NCI-H1092 treated with DMSO at 0.1 percent for 48 hours (cell line): ENCODE data around the gene CCT2.
"Not testable (repeated sequence)": the region's sequence is repeated elsewhere in the genome, so short reads cannot be mapped to it uniquely, and the experiment has no call there.

Experiments
- DNase-seq: peaks from one replicate; lab custom pipeline; 2025; lab: John Stamatoyannopoulos, UW

CCT2 gene

DNA sequence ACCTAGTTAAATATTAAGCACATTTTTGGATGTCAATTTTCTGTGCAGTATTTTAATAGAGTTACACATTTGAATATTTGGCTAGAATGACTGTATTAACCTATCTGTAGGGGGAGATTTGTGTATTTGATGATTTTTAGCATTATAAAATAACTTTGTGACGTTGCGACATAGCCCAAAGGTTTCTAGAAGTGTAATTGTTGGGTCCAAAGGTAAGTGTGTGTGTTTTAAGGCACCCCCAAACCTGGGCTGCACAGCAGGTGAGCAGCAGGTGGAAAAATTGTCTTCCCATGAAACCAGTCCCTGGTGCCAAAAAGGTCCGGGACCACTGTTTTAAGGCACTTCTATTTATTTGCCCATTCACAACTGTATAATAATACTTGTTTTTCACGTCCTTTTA, 3.3 kb downstream of the CCT2 start:
- no peak for DNase-seq

- DNase-seq, result no peak
Measured at GRCh38 chr12:69589082-69589481, 3.8 kb downstream of the CCT2 start.

GRCh38 chr12:69595689-69596088, 10.4 kb downstream of the CCT2 start:
- DNase-seq, result no peak

DNA sequence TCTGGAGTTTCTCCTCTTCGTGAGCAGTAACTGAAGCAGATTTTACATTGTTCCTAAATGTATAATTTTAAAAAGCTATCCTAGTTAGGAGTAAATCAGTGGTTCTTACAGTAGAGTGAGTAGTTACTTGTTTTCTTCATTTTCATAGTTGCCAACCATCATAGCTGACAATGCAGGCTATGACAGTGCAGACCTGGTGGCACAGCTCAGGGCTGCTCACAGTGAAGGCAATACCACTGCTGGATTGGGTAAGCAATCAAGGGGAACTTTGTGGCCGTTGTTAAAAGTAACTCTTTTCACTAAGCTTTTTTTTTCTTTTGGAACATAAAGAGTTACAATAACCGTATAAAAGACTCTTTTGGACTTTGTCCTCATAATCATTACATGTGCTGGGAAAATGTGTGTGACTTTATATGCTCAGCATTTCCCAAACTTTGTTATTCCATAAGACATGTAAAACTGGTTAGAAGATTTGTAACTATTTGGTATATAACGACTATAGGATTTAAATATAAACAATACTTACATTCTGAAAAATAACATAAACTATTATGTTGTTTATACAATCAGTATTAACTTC, 13.0 kb downstream of the CCT2 start:
- DNase-seq, result no peak

DNA sequence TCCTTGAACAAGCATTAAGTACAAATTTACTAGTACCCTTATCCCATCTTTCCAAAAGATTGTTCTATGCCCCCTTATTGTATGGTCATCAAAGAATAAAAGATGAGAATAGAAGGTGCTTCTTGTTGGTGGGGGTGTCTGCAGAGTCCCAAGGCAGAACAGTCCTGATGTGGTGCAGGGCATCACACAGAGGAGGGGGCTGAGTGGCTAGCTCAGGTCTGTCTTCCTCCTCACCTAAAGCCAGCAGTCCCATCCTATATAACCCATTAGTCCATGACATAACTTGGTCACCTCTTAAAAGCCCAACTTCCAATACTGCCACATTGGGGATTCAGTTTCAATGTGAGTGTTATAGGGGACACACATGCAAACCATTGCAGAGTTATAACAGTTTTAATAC, 15.5 kb downstream of the CCT2 start:
- DNase-seq, result no peak

DNA sequence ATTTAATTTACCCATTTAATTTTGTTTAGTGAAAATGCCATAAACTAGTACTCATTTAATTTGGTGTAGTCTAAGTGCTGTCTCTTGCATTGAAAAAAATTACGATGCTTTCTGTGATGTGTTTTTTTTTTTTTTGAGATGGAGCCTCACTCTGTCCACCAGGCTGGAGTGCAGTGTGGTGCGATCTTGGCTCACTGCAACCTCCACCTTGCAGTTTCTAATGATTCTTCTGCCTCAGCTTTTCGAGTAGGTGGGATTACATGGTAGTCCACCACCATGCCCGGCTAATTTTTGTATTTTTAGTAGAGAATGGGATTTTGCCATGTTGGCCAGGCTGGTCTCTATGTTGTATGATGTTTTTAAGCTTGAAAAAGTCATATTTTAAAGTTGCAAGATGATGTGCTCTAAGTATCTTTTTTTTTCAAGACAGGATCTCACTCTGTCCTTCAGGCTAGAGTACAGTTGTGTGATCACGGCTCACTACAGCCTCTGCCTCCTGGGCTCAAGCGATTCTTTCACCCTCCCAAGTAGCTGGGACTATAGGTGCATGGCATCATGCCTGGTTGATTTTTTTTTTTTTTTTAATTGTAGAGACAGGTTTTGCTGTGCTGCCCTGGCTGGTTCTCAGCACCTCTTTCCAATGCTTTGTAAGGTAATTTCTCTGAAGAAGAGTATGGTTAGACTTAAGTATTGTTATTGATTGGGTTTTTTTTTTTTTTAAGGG, 16.9 kb downstream of the CCT2 start:
- DNase-seq, result no peak

DNA sequence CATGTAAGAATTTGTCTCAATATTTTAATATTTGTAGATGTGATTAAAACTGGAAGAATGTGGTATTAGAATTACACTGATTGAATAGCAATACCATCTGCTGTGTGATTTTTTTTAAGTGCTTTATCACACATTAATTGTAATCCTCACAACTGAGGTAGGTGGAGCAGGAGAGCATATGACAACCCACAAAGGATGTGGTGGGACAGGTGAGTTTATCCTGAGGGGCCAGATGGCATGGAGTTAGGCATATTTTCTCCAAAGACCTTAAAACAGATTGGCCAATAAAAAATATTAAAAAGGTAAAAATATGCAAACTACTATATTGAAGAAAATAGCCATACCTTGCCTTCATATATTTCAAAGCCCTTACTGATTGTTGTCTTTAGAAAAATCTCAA, 17.7 kb downstream of the CCT2 start:
- no peak for DNase-seq

- DNase-seq, result not testable (repeated sequence)
Measured at GRCh38 chr12:69603556-69603955, 18.3 kb downstream of the CCT2 start.

DNA sequence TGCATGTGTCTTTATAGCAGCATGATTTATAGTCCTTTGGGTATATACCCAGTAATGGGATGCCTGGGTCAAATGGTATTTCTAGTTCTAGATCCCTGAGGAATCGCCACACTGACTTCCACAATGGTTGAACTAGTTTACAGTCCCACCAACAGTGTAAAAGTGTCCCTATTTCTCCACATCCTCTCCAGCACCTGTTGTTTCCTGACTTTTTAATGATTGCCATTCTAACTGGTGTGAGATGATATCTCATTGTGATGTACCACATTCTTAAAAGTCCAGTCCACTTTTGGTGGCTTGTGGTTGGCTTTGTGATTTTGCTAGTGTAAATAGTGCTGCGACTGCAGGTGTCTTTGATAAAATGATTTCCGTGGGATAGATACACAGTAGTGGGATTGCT, 19.0 kb downstream of the CCT2 start:
- not testable (repeated sequence) for DNase-seq

DNA sequence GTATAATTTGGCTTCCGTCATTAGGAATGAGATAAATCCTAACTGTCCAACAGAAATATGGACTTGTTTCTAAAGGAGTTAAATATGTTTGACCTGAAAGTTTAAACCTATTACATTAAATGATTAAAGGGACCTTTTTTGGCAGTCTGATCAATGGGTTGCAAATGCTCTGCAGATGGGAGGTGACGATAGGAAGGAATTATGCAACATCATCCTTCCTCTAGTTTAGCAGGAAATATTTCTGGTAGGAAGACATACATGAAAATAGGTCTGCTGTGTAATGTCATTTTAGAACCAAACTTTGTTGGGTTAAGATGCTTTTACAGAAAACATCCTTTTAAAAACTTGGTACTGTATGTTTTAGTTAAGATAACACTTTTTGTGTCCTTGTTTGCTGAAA, 22.9 kb downstream of the CCT2 start:
- no peak for DNase-seq

DNA sequence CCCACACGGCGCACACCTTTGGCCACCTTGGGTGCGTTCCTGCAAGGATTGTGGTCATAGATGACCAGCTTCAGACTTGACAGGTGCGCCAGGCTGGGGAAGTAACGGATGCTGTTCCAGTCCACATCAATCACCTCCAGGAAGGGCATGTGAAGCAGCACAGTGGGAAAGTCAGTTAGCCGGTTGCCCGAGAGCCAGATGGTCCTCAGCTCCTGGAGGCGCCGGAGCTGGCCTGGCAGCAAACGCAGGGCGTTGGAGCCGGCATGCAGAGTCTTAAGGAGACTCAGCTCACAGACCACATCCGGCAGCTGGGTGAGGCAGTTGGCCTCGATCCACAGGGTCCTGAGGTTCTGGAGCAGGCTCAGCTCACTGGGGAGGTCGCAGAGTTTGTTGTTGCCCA, 24.9 kb downstream of the CCT2 start:
- DNase-seq, result no peak

- no peak for DNase-seq
Measured at GRCh38 chr12:69610729-69611128, 25.5 kb downstream of the CCT2 start, which contains the start of gene LRRC10. Gene LRRC10 (minus strand): TSS chr12:69610907. CDS start chr12:69610838, 69 bp downstream.

DNA sequence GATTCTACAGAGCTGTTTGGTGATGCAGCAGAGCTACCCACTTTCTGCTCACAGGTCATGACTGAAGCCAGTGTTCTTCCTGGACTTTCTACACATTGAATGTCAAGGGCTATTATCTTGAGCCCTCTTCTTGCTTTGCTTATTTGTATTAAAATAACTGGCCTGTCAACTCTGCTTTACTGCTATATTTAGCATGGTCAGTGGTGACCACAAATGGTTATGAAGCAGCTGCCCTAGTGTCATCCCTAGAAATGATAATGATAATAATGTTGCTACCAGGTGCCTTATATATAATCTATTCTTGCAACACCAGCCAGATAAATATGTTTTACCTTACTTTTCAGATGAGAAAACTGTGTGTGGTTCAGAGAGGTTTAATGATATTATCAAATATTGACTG, 28.1 kb downstream of the CCT2 start:
- no peak for DNase-seq

GRCh38 chr12:69616025-69616424, 30.8 kb downstream of the CCT2 start:
- no peak for DNase-seq

DNA sequence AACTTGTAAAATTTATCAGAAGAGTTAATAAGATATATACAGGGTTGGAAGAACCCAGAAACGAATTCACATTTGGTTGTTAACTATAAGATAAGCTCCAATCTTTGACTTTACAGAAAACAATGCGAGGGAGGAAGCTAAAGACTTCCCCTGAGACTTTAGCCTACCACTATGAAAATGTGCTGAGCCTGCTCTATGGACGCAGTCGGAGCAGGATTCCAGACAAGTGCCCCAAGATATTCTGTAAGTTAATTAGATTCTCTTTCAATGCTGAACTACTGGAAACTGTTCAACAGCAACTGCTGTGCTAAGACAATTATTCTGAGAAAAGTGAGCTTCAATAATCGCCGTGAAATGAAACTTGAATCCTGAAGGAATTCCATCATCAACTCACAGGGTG, 33.8 kb downstream of the CCT2 start:
- no peak for DNase-seq

DNA sequence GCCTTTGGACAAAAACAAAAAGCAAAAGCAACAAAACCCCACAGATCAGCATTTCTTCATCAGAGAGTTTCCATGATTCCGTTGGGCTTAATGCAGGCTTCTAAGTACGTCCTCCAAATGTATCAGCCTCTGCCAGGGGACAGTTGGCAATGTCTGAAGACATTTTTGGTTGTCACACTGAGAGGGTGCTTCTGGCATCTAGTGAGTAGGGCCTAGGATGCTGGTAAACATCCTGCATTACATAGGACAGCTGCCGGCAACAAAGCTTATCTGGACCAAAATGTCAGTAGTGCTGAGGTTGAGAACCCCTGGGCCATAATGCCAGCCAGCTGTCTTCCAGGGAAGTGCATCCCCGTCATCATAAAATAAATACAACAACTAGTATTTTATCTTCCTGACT, 34.8 kb downstream of the CCT2 start:
- no peak for DNase-seq

DNA sequence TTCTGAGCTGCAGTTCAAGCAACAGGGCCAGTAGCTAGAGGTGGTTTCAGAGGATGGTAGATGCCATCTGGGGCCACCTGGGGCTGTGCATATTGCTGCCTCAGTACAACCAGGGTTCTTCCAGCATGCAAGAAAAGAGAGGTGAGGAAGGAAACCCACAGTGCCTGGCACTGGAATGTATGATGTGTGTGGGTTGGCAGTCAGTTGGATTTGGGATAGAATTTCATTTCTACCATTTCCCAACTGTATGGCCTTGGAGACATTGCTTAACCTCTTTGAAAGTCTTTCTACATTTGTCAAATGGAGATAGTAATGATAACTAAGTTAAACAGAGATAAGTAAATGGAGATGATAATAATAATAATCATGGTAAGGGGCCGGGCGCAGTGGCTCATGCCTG, 35.7 kb downstream of the CCT2 start:
- no peak for DNase-seq

DNA sequence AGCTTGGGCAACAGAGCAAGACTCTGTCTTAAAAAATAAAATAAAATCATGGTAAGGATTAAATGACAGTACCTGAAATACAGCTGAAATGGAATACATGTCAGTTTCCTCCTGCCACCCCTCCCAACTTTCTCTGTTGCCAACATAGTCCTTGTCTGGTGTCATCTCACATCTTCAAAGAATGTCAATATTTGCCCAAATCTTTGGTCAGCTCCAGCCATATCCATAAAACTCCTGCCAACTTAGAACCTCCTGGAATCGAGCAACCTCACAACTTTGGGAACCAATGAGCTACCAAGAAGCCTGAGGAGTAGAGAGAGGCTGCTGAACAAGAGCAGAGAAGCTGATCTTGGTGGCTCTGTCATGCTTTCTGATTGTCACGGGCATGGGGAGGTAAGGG, 36.3 kb downstream of the CCT2 start:
- no peak for DNase-seq

GRCh38 chr12:69623970-69624369, 38.7 kb downstream of the CCT2 start:
- peak; percentile 69 for DNase-seq

DNA sequence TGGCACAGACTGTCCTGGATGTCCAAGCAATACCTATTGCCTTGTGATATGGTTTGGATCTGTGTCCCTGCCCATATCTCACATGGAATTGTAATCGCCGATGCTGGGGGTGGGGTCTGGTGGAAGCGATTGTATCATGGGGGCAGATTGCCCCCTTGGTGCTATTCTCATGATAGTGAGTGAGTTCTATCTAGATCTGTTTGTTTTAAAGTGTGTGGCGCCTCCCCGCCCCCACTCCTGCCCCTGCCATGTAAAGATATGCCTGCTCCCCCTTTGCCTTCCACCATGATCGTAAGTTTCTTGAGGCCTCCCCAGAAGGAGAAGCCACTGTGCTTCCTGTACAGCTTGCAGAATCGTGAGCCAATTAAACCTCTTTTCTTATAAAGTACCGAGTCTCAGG, 42.2 kb downstream of the CCT2 start:
- no peak for DNase-seq

GRCh38 chr12:69630191-69630590, 44.9 kb downstream of the CCT2 start:
- no peak for DNase-seq

- DNase-seq, result no peak
Measured at GRCh38 chr12:69633061-69633460, 47.8 kb downstream of the CCT2 start.

- peak; percentile 25 for DNase-seq
Measured at GRCh38 chr12:69639400-69640016, 54.2 kb downstream of the CCT2 start.

- DNase-seq, result no peak
Measured at GRCh38 chr12:69641546-69641945, 56.3 kb downstream of the CCT2 start.
